Common myeloid progenitor, CD34-positive (primary cell): ENCODE results near the gene ARL13A.
A peak's percentile ranks its signal among the peaks of the same experiment; 100 is the strongest.
"Not testable (repeated sequence)": the region's sequence is repeated elsewhere in the genome, so short reads cannot be mapped to it uniquely, and the experiment has no call there.

Experiments
- CTCF ChIA-PET: fragments of 350-600 bp; sonication (Branson Sonifier 250); formaldehyde crosslinking; loops from one replicate; lab custom pipeline; 2021; ENCODE audit warnings: antibody characterized with exemption; lab: Charles Lee
- POLR2A ChIA-PET: fragments of 350-600 bp; sonication (Branson Sonifier 250); formaldehyde crosslinking; loops from one replicate; lab custom pipeline; 2021; ENCODE audit warnings: antibody characterized with exemption; lab: Charles Lee
- DNase-seq, 3 donors: peaks; one replicate each; pipeline versions ENCODE4 v3.0.0 to v3.0.0-alpha.2; 2013
- H3K27ac ChIP-seq, 2 experiments: 1 replicate in 1 of 2; 2 replicates in 1 of 2; pipeline ENCODE4 v1.7.0; 2013; ENCODE audit warnings: inconsistent platforms in 2 of 2, low read length in 2 of 2, mild to moderate bottlenecking in 2 of 2, low read depth in 1 of 2, moderate library complexity in 1 of 2; ENCODE audit not compliant: severe bottlenecking in 2 of 2, insufficient read depth in 1 of 2, poor library complexity in 1 of 2
- H3K27me3 ChIP-seq, 5 experiments: replicated peaks in 2 of 5; 1 replicate in 3 of 5; 2 replicates in 2 of 5; pipeline versions ENCODE4 v1.6.1 to v1.7.0; 2013; ENCODE audit warnings: low read length in 4 of 5, mild to moderate bottlenecking in 2 of 5, moderate library complexity in 2 of 5, inconsistent platforms in 1 of 5; ENCODE audit not compliant: insufficient read depth in 5 of 5, control insufficient read depth in 4 of 5
- H3K36me3 ChIP-seq, 4 experiments: 1 replicate in 2 of 4; 2 replicates in 2 of 4; pipeline versions ENCODE4 v1.6.1 to v1.7.0; 2013; ENCODE audit warnings: low read length in 3 of 4, control low read depth in 1 of 4, mild to moderate bottlenecking in 1 of 4; ENCODE audit not compliant: control insufficient read depth in 4 of 4, insufficient read depth in 4 of 4
- H3K4me1 ChIP-seq, 4 experiments: 1 replicate in 3 of 4; 2 replicates in 1 of 4; pipeline versions ENCODE4 v1.6.1 to v1.7.1; 2013; ENCODE audit warnings: low read length in 3 of 4, mild to moderate bottlenecking in 3 of 4, control low read depth in 1 of 4, inconsistent platforms in 1 of 4, moderate library complexity in 1 of 4; ENCODE audit not compliant: control insufficient read depth in 4 of 4, insufficient read depth in 4 of 4; ENCODE audit errors: control extremely low read depth in 1 of 4
- H3K4me3 ChIP-seq, 7 experiments: 1 replicate in 4 of 7; 2 replicates in 3 of 7; pipeline versions ENCODE4 v1.5.1 to v1.7.0; 2013; ENCODE audit warnings: mild to moderate bottlenecking in 7 of 7, low read length in 6 of 7, moderate library complexity in 6 of 7, inconsistent platforms in 2 of 7, low read depth in 2 of 7, control low read depth in 1 of 7; ENCODE audit not compliant: insufficient read depth in 4 of 7, control insufficient read depth in 1 of 7; ENCODE audit errors: extremely low read depth in 1 of 7
- H3K9me3 ChIP-seq, 5 experiments: 1 replicate in 4 of 5; 2 replicates in 1 of 5; pipeline versions ENCODE4 v1.6.1 to v1.7.1; 2013; ENCODE audit warnings: low read length in 4 of 5, mild to moderate bottlenecking in 2 of 5, inconsistent platforms in 1 of 5, low read depth in 1 of 5, moderate library complexity in 1 of 5; ENCODE audit not compliant: control insufficient read depth in 4 of 5, insufficient read depth in 2 of 5; ENCODE audit errors: control extremely low read depth in 1 of 5
- WGBS: methylation state at CpG from one replicate; pipeline ENCODE4 v1.1.5; 2013; ENCODE audit not compliant: insufficient coverage; 5-methylcytosine and 5-hydroxymethylcytosine counted together

ARL13A gene

DNA sequence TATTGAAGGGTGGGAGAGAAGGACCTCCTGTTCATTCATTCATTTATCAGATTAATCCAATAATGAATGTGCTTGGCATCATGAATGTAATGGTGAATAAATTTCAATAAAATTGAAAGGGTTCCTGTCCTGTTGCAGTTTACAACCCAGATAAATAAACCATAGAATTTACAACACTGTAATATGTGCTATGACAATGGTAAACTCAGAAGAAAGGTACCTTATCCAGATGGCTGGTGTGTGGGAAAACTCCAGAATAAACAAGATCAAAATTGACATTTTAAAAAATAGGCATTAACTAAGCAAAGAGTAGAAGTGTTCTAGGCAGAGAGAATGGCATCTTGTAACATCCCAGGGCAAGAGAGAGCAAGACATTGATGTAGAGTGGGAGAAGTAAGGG lies 15.3 kb downstream of the ARL13A start:
- POLR2A ChIA-PET = no interaction called here
- no peaks in the 10 kb centered on the region for H3K27me3 ChIP-seq
- CTCF ChIA-PET = no interaction called here

DNA sequence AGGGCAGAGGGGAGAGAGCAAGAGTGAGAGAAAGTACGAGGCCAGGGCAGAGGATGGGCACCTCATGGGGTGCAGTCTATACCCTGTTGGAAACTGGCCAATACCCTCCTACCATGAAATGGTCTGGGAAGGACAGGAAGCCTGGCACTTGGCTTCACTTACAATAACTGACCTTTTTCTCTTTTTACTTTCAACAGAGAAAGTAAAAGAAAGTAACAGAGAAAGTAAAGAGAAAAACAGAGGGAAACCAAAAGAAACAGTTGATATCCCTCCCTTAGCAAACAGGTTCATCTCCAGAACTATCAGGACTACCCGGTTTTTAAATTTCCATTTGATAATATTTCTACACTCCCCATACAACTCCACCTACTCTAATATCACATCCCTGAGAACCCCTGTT lies 20.6 kb downstream of the ARL13A start:
- 63% methylated on average over 1 of the region's 2 CpGs for WGBS
- Histone ChIP-seq H3K36me3 (no peaks in the 10 kb centered on the region), H3K27ac (no peak overlapping the region), H3K27me3 (no peaks in the 10 kb centered on the region), H3K4me1 (no peaks in the 10 kb centered on the region), H3K4me3 (no peak overlapping the region), H3K9me3 (no peaks in the 10 kb centered on the region)
- DNase-seq = no peak
- ChIA-PET CTCF (no interaction called here), POLR2A (no interaction called here)

More for the DNA sequence above, 15.3 kb downstream of the ARL13A start:
- Histone ChIP-seq H3K4me3 (no peak overlapping the region), H3K4me1 (no peaks in the 10 kb centered on the region), H3K36me3 (no peaks in the 10 kb centered on the region), H3K9me3 (no peaks in the 10 kb centered on the region), H3K27ac (no peak overlapping the region)
- DNase-seq = no peak

DNA sequence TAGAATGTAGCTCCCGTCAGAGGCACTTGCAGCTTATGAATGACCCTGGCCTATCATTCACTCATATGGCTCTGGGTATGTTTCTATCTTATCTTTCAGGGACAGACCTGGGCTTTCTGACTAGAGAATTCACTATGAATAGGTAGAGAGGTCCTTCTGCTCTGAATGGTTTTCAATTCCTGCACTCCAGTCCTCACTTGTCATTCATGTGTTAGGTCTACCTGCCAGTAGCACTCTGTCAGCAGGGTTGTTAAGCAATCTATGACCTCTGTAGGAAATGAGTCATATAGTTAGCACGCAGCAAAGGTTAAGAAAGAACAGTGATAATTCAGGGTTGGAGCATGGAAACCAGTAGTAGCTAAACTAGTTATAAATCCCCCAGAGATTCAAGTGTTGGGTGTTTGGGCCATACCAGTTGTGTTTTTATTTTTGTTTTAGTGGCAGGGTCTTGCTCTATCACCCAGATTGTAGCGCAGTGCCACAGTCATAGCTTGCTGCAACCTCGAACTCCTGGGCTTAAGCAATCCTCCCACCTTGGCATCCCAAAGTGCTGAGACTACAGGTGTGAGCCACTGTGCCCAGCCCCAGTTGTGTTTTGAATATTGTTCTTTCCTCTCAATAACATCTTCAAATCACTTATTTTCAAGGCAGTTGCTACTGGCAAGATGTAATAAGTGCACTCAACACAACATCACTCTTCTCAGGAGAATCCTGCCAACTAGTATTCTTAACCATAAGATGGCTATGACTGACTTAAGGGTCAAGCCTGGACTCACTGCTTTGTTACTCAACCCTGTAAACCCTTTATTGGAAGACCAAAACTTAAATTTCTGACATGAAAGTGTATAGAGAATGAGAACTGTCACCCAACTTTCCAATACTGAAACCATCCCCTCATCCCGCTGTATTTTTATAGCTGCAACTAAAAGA lies 25.1 kb downstream of the ARL13A start:
- POLR2A ChIA-PET = no interaction called here

DNA sequence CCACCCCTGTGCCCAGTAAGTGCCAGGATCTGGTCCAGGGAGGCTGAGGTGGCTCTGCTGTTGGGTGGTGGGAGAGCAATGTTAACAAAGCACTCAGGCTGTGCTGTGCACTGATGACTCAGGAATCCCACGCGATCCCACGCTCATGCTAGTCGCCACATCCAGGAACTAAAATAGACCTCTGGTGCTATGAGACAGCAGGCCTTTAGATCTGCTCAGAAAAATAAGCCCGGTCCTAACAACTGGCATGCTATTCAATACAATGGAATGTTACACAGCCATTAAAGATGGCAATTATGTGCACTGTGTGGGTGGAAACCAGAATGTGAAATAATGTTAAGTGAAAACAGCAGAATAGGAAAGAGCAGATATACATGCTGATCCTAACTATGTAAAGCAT lies 26.0 kb downstream of the ARL13A start:
- no peak for DNase-seq
- Histone ChIP-seq H3K27ac (no peak overlapping the region), H3K9me3 (no peaks in the 10 kb centered on the region), H3K27me3 (no peaks in the 10 kb centered on the region), H3K36me3 (peaks cover 0 to 3% (median 2%) of the 10 kb centered on the region in 4 experiments), H3K4me1 (no peaks in the 10 kb centered on the region), H3K4me3 (no peak overlapping the region)
- 93% methylated on average over 4 of the region's 5 CpGs for WGBS
- ChIA-PET POLR2A (no interaction called here), CTCF (no interaction called here)

More for the DNA sequence above, 25.1 kb downstream of the ARL13A start:
- H3K27ac ChIP-seq = no peak overlapping the region
- 83% methylated on average over 3 of the region's 5 CpGs for WGBS
- CTCF ChIA-PET = no interaction called here
- no peaks in the 10 kb centered on the region for H3K9me3 ChIP-seq
- H3K4me1 ChIP-seq = no peaks in the 10 kb centered on the region
- DNase-seq = peak in 1 of 3 donors; percentile 6
- H3K4me3 ChIP-seq = no peak overlapping the region
- H3K27me3 ChIP-seq = no peaks in the 10 kb centered on the region
- H3K36me3 ChIP-seq = peaks cover 0 to 3% (median 1%) of the 10 kb centered on the region in 4 experiments

DNA sequence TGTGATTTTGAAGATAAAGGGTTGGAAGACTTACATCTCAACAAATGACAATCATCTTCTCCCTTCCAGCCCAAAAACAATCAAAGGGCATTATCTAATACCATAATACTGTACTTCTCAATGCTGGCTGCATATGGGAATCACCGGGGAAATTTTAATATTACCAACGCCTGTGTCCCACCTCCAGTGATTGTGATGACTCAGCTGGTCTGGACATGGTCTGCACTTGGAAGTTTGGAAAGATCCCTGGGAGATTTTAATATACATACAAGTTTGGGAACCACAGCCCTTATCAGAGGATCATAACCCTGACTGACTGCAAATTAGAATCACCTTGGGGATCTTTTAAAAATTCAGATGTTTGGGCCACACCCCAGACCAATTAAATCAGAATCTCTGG lies 29.9 kb downstream of the ARL13A start:
- Histone ChIP-seq H3K4me3 (no peak overlapping the region), H3K9me3 (no peaks in the 10 kb centered on the region), H3K27me3 (no peaks in the 10 kb centered on the region), H3K36me3 (peaks cover 2 to 5% (median 3%) of the 10 kb centered on the region in 4 experiments), H3K4me1 (no peaks in the 10 kb centered on the region), H3K27ac (no peak overlapping the region)
- DNase-seq = no peak
- ChIA-PET CTCF (no interaction called here), POLR2A (no interaction called here)
- 86% methylated on average over 2 of the region's 2 CpGs for WGBS

DNA sequence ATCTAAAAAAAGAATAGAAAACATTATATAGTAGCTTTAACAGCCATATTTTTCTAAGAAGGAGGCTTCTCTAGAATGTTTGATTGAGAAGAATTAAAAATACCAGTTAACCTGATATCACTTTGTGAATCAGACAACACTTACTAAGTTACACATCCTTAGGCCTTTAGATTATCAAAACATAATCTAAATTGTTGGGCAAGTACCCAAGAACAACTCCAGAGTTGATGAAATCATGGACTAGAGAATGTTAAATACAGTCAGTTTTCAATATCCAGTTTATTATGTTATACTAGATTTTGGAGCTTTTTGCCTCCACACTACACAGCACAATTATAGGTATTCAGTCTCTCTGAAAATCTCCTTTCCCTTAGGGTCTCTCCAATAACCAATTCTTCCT lies 39.6 kb downstream of the ARL13A start:
- Histone ChIP-seq H3K4me3 (no peak overlapping the region), H3K9me3 (no peaks in the 10 kb centered on the region), H3K27me3 (no peaks in the 10 kb centered on the region), H3K27ac (no peak overlapping the region), H3K36me3 (peaks cover 0 to 26% (median 6%) of the 10 kb centered on the region in 4 experiments), H3K4me1 (no peaks in the 10 kb centered on the region)
- POLR2A ChIA-PET = no interaction called here
- CTCF ChIA-PET = no interaction called here
- DNase-seq = no peak

DNA sequence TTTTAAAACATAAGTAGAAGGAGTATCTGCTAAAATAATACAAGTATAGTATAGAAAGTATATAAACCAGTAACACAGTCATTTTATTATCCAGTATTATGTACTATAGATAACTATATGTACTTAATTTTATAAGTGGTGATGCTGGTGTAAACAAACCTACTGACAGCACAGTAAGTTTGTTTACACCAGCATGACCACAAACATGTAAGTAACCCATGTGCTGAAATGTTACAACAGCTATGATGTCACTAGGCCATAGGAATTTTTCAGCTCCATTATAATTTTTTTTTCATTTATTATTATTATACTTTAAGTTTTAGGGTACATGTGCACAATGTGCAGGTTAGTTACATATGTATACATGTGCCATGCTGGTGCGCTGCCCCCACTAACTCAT lies 42.5 kb downstream of the ARL13A start:
- no CpG with 5 or more reads among the region's 1 CpG for WGBS
- H3K36me3 ChIP-seq = peaks cover 0 to 40% (median 6%) of the 10 kb centered on the region in 4 experiments
- POLR2A ChIA-PET = not testable (repeated sequence)

More for the DNA sequence above, 42.5 kb downstream of the ARL13A start:
- H3K27ac ChIP-seq, H3K27me3 ChIP-seq, DNase-seq, H3K9me3 ChIP-seq, H3K4me3 ChIP-seq, CTCF ChIA-PET, H3K4me1 ChIP-seq: not testable (repeated sequence)
